HEK293T (cell line): ENCODE measurements around the gene PSMG2.

ENCODE experiments used
- CTCF ChIA-PET: fragments of 350-600 bp; formaldehyde crosslinking; extraction: SDS; loops from one replicate; lab custom pipeline; 2021; ENCODE audit warnings: antibody characterized with exemption, inconsistent platforms; lab: Yijun Ruan, JAX
- POLR2A ChIA-PET: fragments of 350-600 bp; formaldehyde crosslinking; extraction: SDS; loops from one replicate; lab custom pipeline; 2020; ENCODE audit warnings: antibody characterized with exemption, inconsistent platforms; lab: Yijun Ruan, JAX
- DNase-seq: peaks from one replicate; pipeline ENCODE4 v3.0.0; 2012; ENCODE audit warnings: mixed read lengths; ENCODE audit errors: extremely low spot score
- ARNT ChIP-seq: fragments of 450-650 bp; IDR thresholded peaks from 2 replicates; pipeline ENCODE4 v1.6.1; 2017; ENCODE audit warnings: mild to moderate bottlenecking
- BHLHE40 ChIP-seq: fragments of 450-650 bp; IDR thresholded peaks from 2 replicates; pipeline ENCODE4 v1.6.1; 2016; ENCODE audit warnings: mild to moderate bottlenecking, moderate library complexity, borderline replicate concordance
- CTBP1 ChIP-seq: fragments of 450-650 bp; IDR thresholded peaks from 2 replicates; pipeline ENCODE4 v1.6.1; 2016; ENCODE audit warnings: borderline replicate concordance
- ELF4 ChIP-seq: fragments of 450-650 bp; IDR thresholded peaks from 2 replicates; pipeline ENCODE4 v1.6.1; 2017; ENCODE audit warnings: antibody characterized with exemption
- FOXA1 ChIP-seq: fragments of 450-650 bp; IDR thresholded peaks from 2 replicates; pipeline ENCODE4 v1.6.1; 2016; ENCODE audit warnings: mild to moderate bottlenecking
- FOXK2 ChIP-seq: fragments of 450-650 bp; IDR thresholded peaks from 2 replicates; pipeline ENCODE4 v1.6.1; 2016; ENCODE audit warnings: mild to moderate bottlenecking
- FOXM1 ChIP-seq: fragments of 450-650 bp; IDR thresholded peaks from 2 replicates; pipeline ENCODE4 v1.6.1; 2017; ENCODE audit warnings: mild to moderate bottlenecking, borderline replicate concordance
- HDGF ChIP-seq: fragments of 450-650 bp; IDR thresholded peaks from 2 replicates; pipeline ENCODE4 v1.6.1; 2017; ENCODE audit warnings: antibody characterized with exemption, borderline replicate concordance
- L3MBTL2 ChIP-seq: fragments of 450-650 bp; conservative IDR thresholded peaks from 2 replicates; pipeline ENCODE4 v1.6.1; 2016; ENCODE audit warnings: mild to moderate bottlenecking
- LEF1 ChIP-seq: fragments of 450-650 bp; IDR thresholded peaks from 2 replicates; pipeline ENCODE4 v1.6.1; 2017; ENCODE audit warnings: mild to moderate bottlenecking, borderline replicate concordance
- NFRKB ChIP-seq: fragments of 450-650 bp; IDR thresholded peaks from 2 replicates; pipeline ENCODE4 v1.6.1; 2016; ENCODE audit warnings: mild to moderate bottlenecking, moderate library complexity
- PKNOX1 ChIP-seq: fragments of 450-650 bp; IDR thresholded peaks from 2 replicates; pipeline ENCODE4 v1.6.1; 2016
- SP1 ChIP-seq: fragments of 450-650 bp; IDR thresholded peaks from 2 replicates; pipeline ENCODE4 v1.6.1; 2017
- SUZ12 ChIP-seq: fragments of 450-650 bp; IDR thresholded peaks from 2 replicates; pipeline ENCODE4 v1.6.1; 2016; ENCODE audit warnings: mild to moderate bottlenecking
- TARDBP ChIP-seq: fragments of 450-650 bp; IDR thresholded peaks from 2 replicates; pipeline ENCODE4 v1.6.1; 2016
- ZNF384 ChIP-seq: fragments of 450-650 bp; IDR thresholded peaks from 2 replicates; pipeline ENCODE4 v1.6.1; 2016

PSMG2 gene

GRCh38 chr18:12692206-12692605 lies 10.6 kb upstream of the PSMG2 start:
- no peak for DNase-seq
- CTCF ChIA-PET, result interaction anchor here (0.6 kb wide), 1 partner anchor 11 kb away, joined by 5 read pairs; no protein-coding TSS in a partner anchor
- POLR2A ChIA-PET, result no interaction called here
- TF ChIP-seq NFRKB, result no peak
- no peak for TF ChIP-seq ZNF384

- TF ChIP-seq ARNT, result no peak
- no peak for TF ChIP-seq PKNOX1
- TF ChIP-seq CTBP1, result no peak
- no peak for TF ChIP-seq L3MBTL2
- TF ChIP-seq BHLHE40, result no peak
- TF ChIP-seq FOXK2, result no peak
- no peak for TF ChIP-seq TARDBP
- no peak for TF ChIP-seq SUZ12
- no peak for TF ChIP-seq ELF4
- TF ChIP-seq FOXM1, result no peak
- no peak for TF ChIP-seq HDGF
- no peak for TF ChIP-seq FOXA1
- TF ChIP-seq LEF1, result no peak
- no peak for TF ChIP-seq SP1
- TF ChIP-seq ZNF384, result no peak
- no peak for TF ChIP-seq NFRKB
- no peak for DNase-seq
- ChIA-PET CTCF (interaction anchor here (0.7 kb wide), 1 partner anchor 551 kb away, joined by 3 read pairs; no protein-coding TSS in a partner anchor), POLR2A (no interaction called here)
These were observed 8.8 kb upstream of the PSMG2 start for GRCh38 chr18:12694032-12694431.

GRCh38 chr18:12699747-12700146 lies 3.1 kb upstream of the PSMG2 start:
- DNase-seq, result no peak
- POLR2A ChIA-PET, result no interaction called here
- CTCF ChIA-PET, result no interaction called here
- TF ChIP-seq L3MBTL2 (no peak), ZNF384 (no peak), HDGF (no peak), PKNOX1 (no peak), SP1 (no peak), CTBP1 (no peak), ELF4 (no peak), LEF1 (no peak), ARNT (no peak)

- ChIA-PET POLR2A (interaction anchor here (0.8 kb wide), 1 partner anchor 324 kb away, joined by 3 read pairs; the partner anchor contains the start of gene AFG3L2), CTCF (no interaction called here)
- no peak for DNase-seq
- no peak for TF ChIP-seq HDGF
- no peak for TF ChIP-seq LEF1
- TF ChIP-seq FOXK2, result no peak
- TF ChIP-seq TARDBP, result no peak
- TF ChIP-seq ARNT, result no peak
- TF ChIP-seq PKNOX1, result no peak
These were observed 1.7 kb upstream of the PSMG2 start for GRCh38 chr18:12701161-12701560.

- no peak for DNase-seq
- ChIA-PET POLR2A (interaction anchor here (1.1 kb wide), 1 partner anchor 8 kb away, joined by 3 read pairs; no protein-coding TSS in a partner anchor), CTCF (no interaction called here)
- TF ChIP-seq CTBP1 (no peak), ELF4 (peak; percentile 25; the same call in 1 of the 2 replicates), PKNOX1 (no peak), FOXA1 (no peak), ARNT (no peak)
These were observed 290 bp downstream of the PSMG2 start for GRCh38 chr18:12703096-12703567.

GRCh38 chr18:12703664-12704063 lies 822 bp downstream of the PSMG2 start:
- DNase-seq, result peak; percentile 10
- TF ChIP-seq HDGF, result no peak
- no peak for TF ChIP-seq L3MBTL2
- TF ChIP-seq FOXM1, result no peak
- no peak for TF ChIP-seq FOXA1
- TF ChIP-seq SP1, result no peak
- CTCF ChIA-PET, result no interaction called here
- POLR2A ChIA-PET, result no interaction called here

- ChIA-PET POLR2A (interaction anchor here (1.3 kb wide), 1 partner anchor 9 kb away, joined by 3 read pairs; the partner anchor contains the start of genes CEP76 and PSMG2), CTCF (no interaction called here)
- DNase-seq, result no peak
- TF ChIP-seq SUZ12 (no peak), BHLHE40 (no peak), HDGF (no peak), ELF4 (no peak), ARNT (no peak), CTBP1 (no peak), SP1 (no peak), NFRKB (no peak), FOXM1 (no peak), LEF1 (no peak), FOXA1 (no peak), L3MBTL2 (no peak)
These were observed 8.6 kb downstream of the PSMG2 start for GRCh38 chr18:12711446-12711845.
